GM23248 (cell line): Measurements from ENCODE around the gene TSSK3. TPM values are rescaled to one million over a fixed set of nuclear protein-coding genes. Genes with fewer than 3 reads are reported as not detected.
A peak's percentile ranks its signal among the peaks of the same experiment; 100 is the strongest.

Experiments
- DNase-seq: peaks from one replicate; pipeline ENCODE4 v3.0.0-alpha.2; 2015
- H2AFZ ChIP-seq: fragments of 200-600 bp; sonication (generic); 2 replicates; pipeline ENCODE4 v1.6.1; 2016; ENCODE audit warnings: antibody characterized with exemption
- H3F3A ChIP-seq: fragments of 200-600 bp; sonication (generic); 2 replicates; pipeline ENCODE4 v1.6.1; 2016; ENCODE audit warnings: mild to moderate bottlenecking, antibody characterized with exemption, mixed run types; ENCODE audit not compliant: insufficient read depth
- H3K27ac ChIP-seq: fragments of 200-600 bp; sonication (generic); 2 replicates; pipeline ENCODE4 v1.5.1; 2016; ENCODE audit warnings: mild to moderate bottlenecking
- H3K27me3 ChIP-seq: fragments of 200-600 bp; sonication (generic); replicated peaks from 2 replicates; pipeline ENCODE4 v1.6.1; 2016; ENCODE audit warnings: mild to moderate bottlenecking; ENCODE audit not compliant: insufficient read depth
- H3K36me3 ChIP-seq: fragments of 200-600 bp; sonication (generic); 2 replicates; pipeline ENCODE4 v1.6.1; 2016; ENCODE audit warnings: low read depth, mild to moderate bottlenecking
- H3K4me1 ChIP-seq: fragments of 200-600 bp; sonication (generic); 2 replicates; pipeline ENCODE4 v1.6.1; 2016; ENCODE audit warnings: mild to moderate bottlenecking; ENCODE audit not compliant: insufficient read depth
- H3K4me2 ChIP-seq: fragments of 200-600 bp; sonication (generic); one replicate; pipeline ENCODE4 v1.6.1; 2016; ENCODE audit warnings: mild to moderate bottlenecking; ENCODE audit not compliant: unreplicated experiment
- H3K4me3 ChIP-seq: fragments of 200-600 bp; sonication (generic); 2 replicates; pipeline ENCODE4 v1.5.1; 2016; ENCODE audit warnings: mild to moderate bottlenecking
- H3K79me2 ChIP-seq: fragments of 200-600 bp; sonication (generic); 2 replicates; pipeline ENCODE4 v1.6.1; 2016; ENCODE audit warnings: mild to moderate bottlenecking; ENCODE audit not compliant: insufficient read depth
- H3K9ac ChIP-seq: fragments of 200-600 bp; sonication (generic); 2 replicates; pipeline ENCODE4 v1.6.1; 2016; ENCODE audit warnings: mild to moderate bottlenecking
- H3K9me2 ChIP-seq: fragments of 200-600 bp; sonication (generic); 2 replicates; pipeline ENCODE4 v1.6.1; 2016; ENCODE audit warnings: mixed run types, mild to moderate bottlenecking, moderate library complexity; ENCODE audit not compliant: insufficient read depth
- H3K9me3 ChIP-seq: fragments of 200-600 bp; sonication (generic); one replicate; pipeline ENCODE4 v1.6.1; 2017; ENCODE audit warnings: low read depth
- H4K20me1 ChIP-seq: fragments of 200-600 bp; sonication (generic); 2 replicates; pipeline ENCODE4 v1.6.0; 2016; ENCODE audit not compliant: insufficient read depth
- EZH2 ChIP-seq: fragments of 200-600 bp; sonication (generic); IDR thresholded peaks from 2 replicates; pipeline ENCODE4 v1.6.1; 2018; ENCODE audit warnings: antibody characterized with exemption, mild to moderate bottlenecking; ENCODE audit not compliant: insufficient read depth, poor library complexity, severe bottlenecking
- EZH2phosphoT487 ChIP-seq: fragments of 200-600 bp; sonication (generic); IDR thresholded peaks from 2 replicates; pipeline ENCODE4 v1.6.1; 2018; ENCODE audit warnings: antibody characterized with exemption, moderate library complexity, mild to moderate bottlenecking, low read depth; ENCODE audit not compliant: insufficient read depth
- WGBS, 2 experiments: methylation state at CpG; one replicate each; pipeline ENCODE4 v1.1.6; 2015 to 2017; ENCODE audit warnings: low lambda C conversion rate in 2 of 2, low coverage in 1 of 2; ENCODE audit errors: missing lambda C conversion rate in 2 of 2; 5-methylcytosine and 5-hydroxymethylcytosine counted together
- in situ Hi-C: fragments of 300-500 bp; cut with MboI; formaldehyde crosslinking; loops from 2 replicates; pipeline ENCODE4 v1.15.0; 2020
- polyA plus RNA-seq: library from polyadenylated mRNA; unstranded; fragments of >200 nt; fragmentation: Nextera tagmentation; extraction: Ambion mirVana; gene quantifications from 2 replicates; pipeline ENCODE4 v1.2.1, GENCODE V29; 2016
- total RNA-seq: library from RNA; depleted of rRNA; stranded (reverse); fragments of >200 nt; shearing (Covaris generic); gene quantifications from 2 replicates; pipeline ENCODE4 v1.2.3, GENCODE V29; 2014

TSSK3 gene
- total and polyA plus RNA-seq, 2 experiments from 2014 or later = 0.22 TPM; not detected in 1

DNA sequence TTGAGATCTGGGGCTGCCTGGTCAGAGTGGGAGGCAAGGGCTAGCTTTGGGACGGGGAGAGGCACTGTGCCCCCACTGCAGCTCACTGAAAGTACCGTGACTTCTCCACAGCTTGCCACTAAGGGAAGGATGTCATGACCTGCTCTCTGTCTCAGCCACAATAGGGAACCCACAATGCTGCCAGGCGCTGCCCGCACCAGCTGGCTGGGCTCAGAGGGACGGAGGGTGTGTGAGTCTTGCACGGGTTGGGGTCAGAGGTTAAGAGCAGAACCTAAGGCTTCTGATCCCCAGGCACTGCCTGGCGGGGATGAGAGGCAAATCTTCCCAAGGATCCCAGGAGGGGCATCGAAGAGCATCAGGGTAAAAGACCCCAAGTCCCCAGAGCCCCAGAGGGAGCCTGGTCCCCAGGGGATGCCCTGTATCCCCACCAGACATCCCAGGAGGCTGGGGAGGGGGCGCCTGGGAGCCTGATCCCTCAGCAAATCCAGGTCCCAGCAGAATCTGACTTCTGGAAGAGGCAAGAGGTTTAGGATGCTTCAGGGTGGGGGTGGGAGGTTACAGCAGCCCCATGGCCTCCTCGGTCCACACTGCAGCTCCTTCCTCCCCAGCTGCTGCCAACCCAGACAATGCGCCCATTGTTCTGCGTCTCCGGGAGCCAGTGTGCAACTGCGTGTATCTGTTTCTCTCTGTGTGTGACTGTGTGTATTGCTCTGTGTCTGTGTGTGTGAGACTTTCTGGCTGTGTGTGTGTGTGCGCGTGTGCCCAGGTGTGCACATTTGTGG is 24.3 kb upstream of the TSSK3 start:
- no peak for DNase-seq
- Histone ChIP-seq H3K36me3 (no peaks in the 10 kb centered on the region), H3K9me3 (no peaks in the 10 kb centered on the region), H3K79me2 (no peaks in the 10 kb centered on the region), H3F3A (peaks cover 14% of the 10 kb centered on the region; the same call in 1 of the 2 replicates), H3K4me3 (no peak overlapping the region), H4K20me1 (no peaks in the 10 kb centered on the region), H3K4me2 (no peak overlapping the region), H3K27ac (no peak overlapping the region), H3K9me2 (no peaks in the 10 kb centered on the region), H3K4me1 (peaks cover 13% of the 10 kb centered on the region; the same call in 1 of the 2 replicates), H3K27me3 (no peaks in the 10 kb centered on the region), H3K9ac (no peak overlapping the region), H2AFZ (no peak overlapping the region)
- no peak for TF ChIP-seq EZH2
- TF ChIP-seq EZH2phosphoT487 = no peak
- 91% methylated on average over 16 of the region's 16 CpGs for WGBS, 2 experiments
- in situ Hi-C loops = no loop called here

DNA sequence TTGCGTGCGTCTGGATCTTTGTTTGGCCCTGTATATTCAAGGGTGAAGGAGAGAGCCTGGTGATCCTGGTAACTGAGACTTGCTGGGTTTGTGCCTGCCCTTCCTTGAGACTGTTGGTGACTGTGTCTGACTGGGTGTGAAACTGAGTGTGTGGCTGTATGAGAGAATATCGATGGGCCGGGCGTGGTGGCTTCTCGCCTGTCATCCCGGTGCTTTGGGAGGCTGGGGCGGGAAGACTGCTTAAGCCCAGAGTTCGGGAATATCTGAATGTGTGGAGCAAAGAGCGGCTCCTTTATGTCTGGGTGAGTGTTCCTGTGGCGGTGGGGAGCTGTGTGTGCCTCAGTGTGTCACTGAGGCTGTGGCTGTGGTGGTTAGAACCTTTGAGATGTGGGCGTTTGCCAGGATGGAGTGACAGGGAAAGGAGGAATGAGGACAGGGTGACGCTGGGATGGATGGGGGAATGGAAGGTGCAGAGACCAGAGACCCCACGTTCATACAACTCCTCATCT is 23.6 kb upstream of the TSSK3 start:
- H3K9me2 ChIP-seq = no peaks in the 10 kb centered on the region
- in situ Hi-C loops = no loop called here

DNA sequence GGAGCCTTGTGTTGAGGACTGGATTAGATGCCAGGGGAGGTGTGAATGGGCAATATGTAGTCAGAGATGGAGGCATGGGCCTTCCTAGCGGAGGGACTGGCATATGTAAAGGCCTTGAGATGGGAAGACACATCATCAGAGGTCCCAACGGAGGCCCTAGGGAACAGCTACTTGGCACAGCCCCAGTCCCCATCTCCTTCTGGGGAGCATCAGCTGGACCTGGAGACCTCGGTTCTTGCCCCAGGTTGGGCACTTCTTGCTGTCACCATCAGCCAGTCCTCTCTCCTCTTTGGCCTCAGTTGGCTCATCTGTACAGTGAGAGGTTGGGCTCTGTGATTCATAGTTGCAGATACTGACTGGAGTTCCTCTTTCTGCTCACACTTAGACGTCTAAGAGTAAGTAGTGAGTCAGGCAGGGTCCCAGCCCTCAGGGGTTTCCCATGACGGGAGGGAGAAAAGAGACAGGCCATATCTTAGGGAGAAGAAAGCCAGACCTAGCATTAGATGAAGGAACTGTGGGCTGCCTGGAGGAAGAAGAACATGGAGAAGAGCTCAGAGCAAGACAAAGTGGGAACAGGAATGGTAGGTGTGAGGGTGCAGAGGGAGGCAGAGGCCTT is 22.9 kb upstream of the TSSK3 start:
- WGBS, 2 experiments = 22 to 36% methylated on average over 3 to 5 of the region's 5 CpGs
- Histone ChIP-seq H3K4me3 (no peak overlapping the region), H3K9ac (no peak overlapping the region), H3K4me1 (peaks cover 13% of the 10 kb centered on the region; the same call in 1 of the 2 replicates), H3K79me2 (no peaks in the 10 kb centered on the region), H3K4me2 (no peak overlapping the region), H3F3A (peaks cover 9% of the 10 kb centered on the region; the same call in 1 of the 2 replicates), H3K9me3 (no peaks in the 10 kb centered on the region), H4K20me1 (no peaks in the 10 kb centered on the region), H2AFZ (no peak overlapping the region), H3K9me2 (no peaks in the 10 kb centered on the region), H3K36me3 (no peaks in the 10 kb centered on the region), H3K27me3 (no peaks in the 10 kb centered on the region), H3K27ac (no peak overlapping the region)
- TF ChIP-seq EZH2phosphoT487 (no peak), EZH2 (no peak)
- peak; percentile 78 for DNase-seq
- in situ Hi-C loops = no loop called here

More for the DNA sequence above, 23.6 kb upstream of the TSSK3 start:
- DNase-seq = peak; percentile 43
- Histone ChIP-seq H4K20me1 (no peaks in the 10 kb centered on the region), H3K4me1 (peaks cover 13% of the 10 kb centered on the region; the same call in 1 of the 2 replicates), H3K4me3 (no peak overlapping the region), H2AFZ (no peak overlapping the region), H3K4me2 (no peak overlapping the region), H3K79me2 (no peaks in the 10 kb centered on the region), H3K9me3 (no peaks in the 10 kb centered on the region), H3K27me3 (no peaks in the 10 kb centered on the region), H3K27ac (no peak overlapping the region), H3F3A (peaks cover 9% of the 10 kb centered on the region; the same call in 1 of the 2 replicates), H3K36me3 (no peaks in the 10 kb centered on the region), H3K9ac (no peak overlapping the region)
- 76 to 80% methylated on average over 14 of the region's 14 CpGs for WGBS, 2 experiments
- no peak for TF ChIP-seq EZH2
- TF ChIP-seq EZH2phosphoT487 = no peak

DNA sequence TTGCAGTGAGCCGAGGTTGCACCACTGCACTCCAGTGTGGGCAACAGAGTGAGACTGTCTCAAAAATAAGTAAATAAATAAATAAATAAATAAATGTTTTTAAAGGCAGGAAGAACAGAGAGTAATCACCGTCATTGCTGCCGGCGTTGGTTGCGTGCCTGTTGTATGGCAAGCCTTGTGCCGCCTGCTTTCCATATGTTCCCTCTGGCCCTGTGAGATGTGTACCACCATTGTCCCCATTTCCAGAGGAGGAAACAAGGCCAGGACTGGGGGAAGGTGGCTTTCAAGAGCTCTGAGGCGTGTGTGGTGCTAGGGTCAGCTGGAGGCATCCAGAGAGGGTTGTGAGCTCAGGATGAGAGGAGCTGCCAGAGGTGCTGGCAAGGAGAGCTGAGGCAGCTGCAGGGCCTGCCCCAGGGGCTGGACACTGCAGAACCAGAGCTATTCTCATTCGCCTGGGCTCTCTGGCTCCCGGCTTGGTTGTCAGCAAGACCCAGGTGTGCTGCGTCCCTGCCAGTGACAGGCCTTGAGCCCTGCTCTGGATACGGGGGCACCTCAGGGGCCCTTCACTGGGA is 21.1 kb upstream of the TSSK3 start:
- Histone ChIP-seq H3K27me3 (no peaks in the 10 kb centered on the region), H3K27ac (no peak overlapping the region), H3K9me3 (no peaks in the 10 kb centered on the region), H3K79me2 (no peaks in the 10 kb centered on the region), H3K4me1 (peaks cover 13% of the 10 kb centered on the region; the same call in 1 of the 2 replicates), H3K36me3 (no peaks in the 10 kb centered on the region), H3K4me3 (no peak overlapping the region), H3K4me2 (no peak overlapping the region), H2AFZ (no peak overlapping the region), H4K20me1 (no peaks in the 10 kb centered on the region), H3F3A (peaks cover 9% of the 10 kb centered on the region; the same call in 1 of the 2 replicates), H3K9ac (no peak overlapping the region), H3K9me2 (no peaks in the 10 kb centered on the region)
- in situ Hi-C loops = no loop called here
- TF ChIP-seq EZH2phosphoT487 = no peak
- no peak for TF ChIP-seq EZH2
- 90 to 97% methylated on average over 11 of the region's 11 CpGs for WGBS, 2 experiments
- DNase-seq = no peak
